GM12878 (cell line): Measurements from ENCODE around the gene KRT73. TPM values are rescaled to one million over a fixed set of nuclear protein-coding genes. Genes with fewer than 3 reads are reported as not detected.

ENCODE experiments used
- ATAC-seq: fragments of 200-7000 bp; cut with Tn5 transposase; 3 replicates; pipeline ENCODE4 v1.9.1; 2020; ENCODE audit warnings: mild to moderate bottlenecking, moderate library complexity
- BruUV-seq: library from RNA; stranded (reverse); fragments of 400-500 nt; replicated peaks from 2 replicates; lab custom pipeline; 2021; lab: Mats Ljungman, UMichigan
- CTCF ChIA-PET: fragments of 300-600 bp; sonication (Branson Sonifier 250); formaldehyde crosslinking; extraction: SDS; loops from one replicate; lab custom pipeline; 2021; ENCODE audit warnings: inconsistent platforms; lab: Yijun Ruan, JAX
- POLR2A ChIA-PET: fragments of 350-600 bp; formaldehyde crosslinking; extraction: SDS; loops from one replicate; lab custom pipeline; 2021; ENCODE audit warnings: inconsistent platforms; lab: Charles Lee
- RAD21 ChIA-PET: fragments of 300-600 bp; sonication (Branson Sonifier 250); formaldehyde crosslinking; loops from one replicate; lab custom pipeline; 2023; ENCODE audit warnings: antibody characterized with exemption; ENCODE audit not compliant: unreplicated experiment; lab: Charles Lee
- SMC1A ChIA-PET: fragments of 300-600 bp; sonication (Branson Sonifier 250); formaldehyde crosslinking; loops from one replicate; lab custom pipeline; 2023; ENCODE audit not compliant: unreplicated experiment, uncharacterized antibody; lab: Charles Lee
- DNase-seq: peaks from one replicate; pipeline ENCODE4 v3.0.0-alpha.2; 2011; ENCODE audit warnings: low read depth, low spot score
- FAIRE-seq: peaks from 3 replicates; lab custom pipeline; 2011; peaks lifted over from hg19 to GRCh38; lab: Jason Lieb, UNC
- H2AFZ ChIP-seq: 2 replicates; pipeline ENCODE4 v1.6.0; 2011; ENCODE audit warnings: low read depth, low read length, control low read depth; ENCODE audit not compliant: control insufficient read depth
- H3K27ac ChIP-seq: 2 replicates; pipeline ENCODE4 v1.5.1; 2011; ENCODE audit warnings: control low read depth; ENCODE audit not compliant: control insufficient read depth, insufficient read depth
- H3K27me3 ChIP-seq, 2 experiments: replicated peaks in 1 of 2; 2 replicates each; pipeline versions ENCODE4 v1.6.0 to v1.6.1; 2011; ENCODE audit warnings: low read length in 1 of 2; ENCODE audit not compliant: control insufficient read depth in 2 of 2, insufficient read depth in 2 of 2
- H3K36me3 ChIP-seq, 2 experiments: 2 replicates each; pipeline ENCODE4 v1.5.1; 2011; ENCODE audit warnings: low read length in 1 of 2; ENCODE audit not compliant: control insufficient read depth in 2 of 2, insufficient read depth in 2 of 2
- H3K4me1 ChIP-seq: 2 replicates; pipeline ENCODE4 v1.6.1; 2011; ENCODE audit warnings: mild to moderate bottlenecking, low read length, moderate library complexity, mixed read lengths; ENCODE audit not compliant: control insufficient read depth, insufficient read depth
- H3K4me2 ChIP-seq: 2 replicates; pipeline ENCODE4 v1.6.0; 2011; ENCODE audit warnings: control low read depth; ENCODE audit not compliant: control insufficient read depth, insufficient read depth
- H3K4me3 ChIP-seq: fragments of 200-600 bp; sonication (generic); 2 replicates; pipeline ENCODE4 v1.5.1; 2016
- H3K79me2 ChIP-seq: 2 replicates; pipeline ENCODE4 v1.6.0; 2011; ENCODE audit warnings: low read length; ENCODE audit not compliant: control insufficient read depth, insufficient read depth
- H3K9ac ChIP-seq: 2 replicates; pipeline ENCODE4 v1.8.0; 2011; ENCODE audit warnings: low read length, control low read depth, mixed read lengths; ENCODE audit not compliant: control insufficient read depth, insufficient read depth
- H3K9me3 ChIP-seq: replicated peaks from 3 replicates; pipeline ENCODE4 v1.5.1; 2011; ENCODE audit warnings: mild to moderate bottlenecking, low read length; ENCODE audit not compliant: control insufficient read depth, insufficient read depth
- H4K20me1 ChIP-seq: 2 replicates; pipeline ENCODE4 v1.6.0; 2011; ENCODE audit not compliant: control insufficient read depth, insufficient read depth
- DPF2 ChIP-seq: fragments of 450-650 bp; IDR thresholded peaks from 2 replicates; pipeline ENCODE4 v1.6.1; 2017; ENCODE audit warnings: mild to moderate bottlenecking
- NR2C1 ChIP-seq: fragments of 450-650 bp; IDR thresholded peaks from 2 replicates; pipeline ENCODE4 v1.6.1; 2017; ENCODE audit warnings: antibody characterized with exemption, mild to moderate bottlenecking, moderate library complexity
- USF1 ChIP-seq: IDR thresholded peaks from 2 replicates; pipeline ENCODE4 v1.6.1; 2011; ENCODE audit warnings: borderline replicate concordance, low read depth, mild to moderate bottlenecking, moderate library complexity, mixed read lengths, low read length; ENCODE audit not compliant: insufficient read depth; ENCODE audit errors: extremely low read length
- USF2 ChIP-seq: IDR thresholded peaks from 2 replicates; pipeline ENCODE4 v1.6.1; 2011; ENCODE audit warnings: low read depth, low read length, improper control_type of control experiment, borderline replicate concordance
- ZBTB40 ChIP-seq: fragments of 450-650 bp; IDR thresholded peaks from 2 replicates; pipeline ENCODE4 v1.6.1; 2016; ENCODE audit warnings: mild to moderate bottlenecking, moderate library complexity, borderline replicate concordance
- ZSCAN29 ChIP-seq: fragments of 450-650 bp; IDR thresholded peaks from 2 replicates; pipeline ENCODE4 v1.6.1; 2017; ENCODE audit warnings: mild to moderate bottlenecking, moderate library complexity
- WGBS: methylation state at CpG from one replicate; pipeline ENCODE4 v1.1.6; 2016; ENCODE audit warnings: low lambda C conversion rate; ENCODE audit not compliant: insufficient replicate concordance, insufficient coverage; ENCODE audit errors: missing lambda C conversion rate; 5-methylcytosine and 5-hydroxymethylcytosine counted together
- in situ Hi-C: fragments of 300-500 bp; cut with MboI; formaldehyde crosslinking; loops from 9 replicates; pipeline ENCODE4 v1.14.3; 2018; ENCODE audit warnings: mixed read lengths
- intact Hi-C: fragments of 100-400 bp; cut with micrococcal nuclease; formaldehyde crosslinking; loops from one replicate; pipeline ENCODE4 v1.14.2; 2022; ENCODE audit not compliant: unreplicated experiment
- polyA plus RNA-seq, 11 experiments: library from polyadenylated mRNA; depleted of rRNA in 4 of 11; unstranded in 6 of 11; stranded (reverse) in 5 of 11; fragments of >200 nt; fragmentation: Nextera tagmentation in 4 of 11; fragmentation: Illumina TruSeq in 1 of 11; extraction: Ambion mirVana in 4 of 11; extraction: Trizol in 1 of 11; gene quantifications; 1 replicate in 1 of 11; 2 replicates in 10 of 11; pipeline versions ENCODE4 v1.2.1 to v1.2.3, GENCODE V29; 2011 to 2016; ENCODE audit warnings: inconsistent platforms in 2 of 11, missing spikeins in 2 of 11, low read depth in 1 of 11
- total RNA-seq, 4 experiments: library from RNA; depleted of rRNA in 3 of 4; stranded (reverse); fragments of >200 nt in 3 of 4; fragmentation: Illumina TruSeq in 1 of 4; extraction: Trizol in 1 of 4; gene quantifications; 2 replicates each; pipeline versions ENCODE4 v1.2.1 to v1.2.3, GENCODE V29; 2013 to 2021

Gene KRT73
- total and polyA plus RNA-seq, 10 of the 15 experiments (the other 5 are each of a cell fraction or from before 2014, with no cell fraction given): not detected

- no peak for TF ChIP-seq USF2
- TF ChIP-seq ZBTB40: no peak
- no peak for TF ChIP-seq USF1
- no peak for TF ChIP-seq ZSCAN29
- TF ChIP-seq DPF2: no peak
These were observed 30.8 kb downstream of the KRT73 start (continued) for GRCh38 chr12:52587563-52587962.

GRCh38 chr12:52585946-52586345 is 32.4 kb downstream of the KRT73 start:
- DNase-seq (no peak), ATAC-seq (no peak), FAIRE-seq (no peak)
- in situ Hi-C loops (loop anchor here (5.0 to 10.0 kb wide), 2 partner anchors 279 to 396 kb away; no protein-coding TSS in a partner anchor), intact Hi-C loops (no loop called here)
- Histone ChIP-seq H3K27ac (no peak overlapping the region), H3K36me3 (no peaks in the 10 kb centered on the region), H3K4me2 (no peak overlapping the region), H3K79me2 (no peaks in the 10 kb centered on the region), H4K20me1 (no peaks in the 10 kb centered on the region), H3K9me3 (no peaks in the 10 kb centered on the region), H3K27me3 (peaks cover 0 to 3% of the 10 kb centered on the region in 2 experiments; a peak in 3 of 4 replicates), H2AFZ (no peak overlapping the region), H3K9ac (no peak overlapping the region), H3K4me3 (no peak overlapping the region), H3K4me1 (no peaks in the 10 kb centered on the region)
- ChIA-PET POLR2A (no interaction called here), RAD21 (no interaction called here), SMC1A (interaction anchor here (0.9 kb wide), 1 partner anchor 294 kb away, joined by 3 read pairs; no protein-coding TSS in a partner anchor), CTCF (interaction anchor here (0.8 to 5.3 kb wide), 2 partner anchors 285 to 294 kb away, joined by 4 to 36 read pairs; no protein-coding TSS in a partner anchor)
- no peak for TF ChIP-seq NR2C1
- 18% methylated on average over 9 of the region's 9 CpGs for WGBS
- no TSS peak for BruUV-seq
